ENCODE results near the gene CCDC92. TPM values are rescaled to one million over a fixed set of nuclear protein-coding genes. Genes with fewer than 3 reads are reported as not detected.

Gene CCDC92
- total RNA-seq, 4 donors from 2014 or later = 14.8 to 48.8 (median 21.1) TPM

DNA sequence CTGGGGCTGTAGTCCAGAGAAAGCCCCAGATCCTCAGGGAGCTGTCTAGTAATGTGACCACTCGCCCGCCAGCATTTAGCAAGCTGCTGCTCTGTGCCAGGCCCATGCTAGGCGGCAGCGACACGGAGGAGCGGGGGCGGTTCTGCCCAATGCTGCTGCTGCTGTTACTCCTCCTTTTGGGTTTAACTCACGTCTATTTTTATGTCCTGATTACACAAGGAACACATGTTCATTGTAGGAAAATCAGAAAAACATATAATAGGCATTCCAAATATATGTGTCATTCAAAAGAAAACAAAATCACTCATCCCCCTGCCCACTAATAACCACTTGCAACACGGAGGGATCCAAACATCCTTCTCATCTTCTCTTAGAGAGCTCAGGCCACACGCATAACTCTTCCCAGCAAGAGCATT, 30.4 kb downstream of the CCDC92 start:
- intact Hi-C loops (cut with DNase I; ENCODE audit: low total_unique reads) (no loop called here), in situ Hi-C loops (cut with MboI; ENCODE audit: low pct_ligation_motif_present in 1 of 4, low pct_unique_long_range_greater_than_20kb in 1 of 4, low sequenced_read_pairs in 3 of 4) (no loop called here)
- peaks cover 0 to 12% (median under 1%) of the 10 kb centered on the region in 4 donors for H3K36me3 ChIP-seq
- H3K4me1 ChIP-seq = no peaks in the 10 kb centered on the region
- no peak for DNase-seq
- H3K9me3 ChIP-seq = no peaks in the 10 kb centered on the region
- H3K27ac ChIP-seq = no peak overlapping the region
- TF ChIP-seq, protein P1, sequence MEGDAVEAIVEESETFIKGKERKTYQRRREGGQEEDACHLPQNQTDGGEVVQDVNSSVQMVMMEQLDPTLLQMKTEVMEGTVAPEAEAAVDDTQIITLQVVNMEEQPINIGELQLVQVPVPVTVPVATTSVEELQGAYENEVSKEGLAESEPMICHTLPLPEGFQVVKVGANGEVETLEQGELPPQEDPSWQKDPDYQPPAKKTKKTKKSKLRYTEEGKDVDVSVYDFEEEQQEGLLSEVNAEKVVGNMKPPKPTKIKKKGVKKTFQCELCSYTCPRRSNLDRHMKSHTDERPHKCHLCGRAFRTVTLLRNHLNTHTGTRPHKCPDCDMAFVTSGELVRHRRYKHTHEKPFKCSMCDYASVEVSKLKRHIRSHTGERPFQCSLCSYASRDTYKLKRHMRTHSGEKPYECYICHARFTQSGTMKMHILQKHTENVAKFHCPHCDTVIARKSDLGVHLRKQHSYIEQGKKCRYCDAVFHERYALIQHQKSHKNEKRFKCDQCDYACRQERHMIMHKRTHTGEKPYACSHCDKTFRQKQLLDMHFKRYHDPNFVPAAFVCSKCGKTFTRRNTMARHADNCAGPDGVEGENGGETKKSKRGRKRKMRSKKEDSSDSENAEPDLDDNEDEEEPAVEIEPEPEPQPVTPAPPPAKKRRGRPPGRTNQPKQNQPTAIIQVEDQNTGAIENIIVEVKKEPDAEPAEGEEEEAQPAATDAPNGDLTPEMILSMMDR (IDR thresholded peaks at IDR 0.05) = no peak
- TF ChIP-seq POLR2AphosphoS5 (IDR thresholded peaks at IDR 0.05) = no peak
- TF ChIP-seq EP300 (IDR thresholded peaks at IDR 0.05; ENCODE audit: low read depth) = no peak
- TF ChIP-seq POLR2A (IDR thresholded peaks at IDR 0.05) = no peak
- no peak overlapping the region for H3K4me3 ChIP-seq
- no peaks in the 10 kb centered on the region for H3K27me3 ChIP-seq
- 70 to 94% methylated on average over 2 to 10 of the region's 10 CpGs for WGBS, 2 donors (ENCODE audit: low coverage in 1 of 2)

DNA sequence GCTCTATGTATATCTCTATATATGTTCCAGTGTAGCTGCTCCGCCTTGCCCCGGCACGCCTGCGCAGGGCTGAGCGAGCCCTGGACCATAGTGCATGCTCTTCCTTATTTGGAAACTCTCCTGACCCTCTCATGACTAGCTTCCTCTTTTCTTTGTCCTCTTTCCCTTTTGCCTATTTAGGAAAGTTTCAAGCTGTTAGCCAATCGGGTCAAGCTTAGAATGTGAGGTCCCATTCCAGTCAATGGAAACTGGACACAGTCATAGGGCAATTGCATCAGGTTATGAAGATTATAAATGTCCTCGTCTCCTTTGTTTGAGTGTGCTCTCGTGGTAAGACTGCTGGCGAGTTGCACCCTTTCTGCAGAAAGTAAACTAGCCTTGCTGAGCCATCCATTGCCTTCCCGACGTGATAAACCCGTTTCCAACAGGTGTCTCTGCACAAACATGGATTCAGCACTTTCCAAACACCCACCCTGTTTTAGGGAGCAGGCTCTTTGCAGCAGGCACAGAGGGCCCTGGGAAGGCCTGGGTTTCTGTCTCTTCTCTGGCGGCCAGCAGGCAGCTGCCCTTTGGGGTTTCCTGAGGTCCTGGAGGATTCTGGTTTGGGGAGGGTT, 30.9 kb downstream of the CCDC92 start:
- in situ Hi-C loops (cut with MboI; ENCODE audit: low pct_ligation_motif_present in 1 of 4, low pct_unique_long_range_greater_than_20kb in 1 of 4, low sequenced_read_pairs in 3 of 4) = no loop called here
- intact Hi-C loops (cut with DNase I; ENCODE audit: low total_unique reads) = loop anchor here (1.0 kb wide), 1 partner anchor 26 kb away; no protein-coding TSS in a partner anchor
- Histone ChIP-seq H3K4me1 (no peaks in the 10 kb centered on the region), H3K36me3 (peaks cover 0 to 12% (median 1%) of the 10 kb centered on the region in 4 donors), H3K27ac (no peak overlapping the region), H3K4me3 (no peak overlapping the region), H3K27me3 (no peaks in the 10 kb centered on the region), H3K9me3 (no peaks in the 10 kb centered on the region)
- TF ChIP-seq EP300 (IDR thresholded peaks at IDR 0.05; ENCODE audit: low read depth) = no peak
- TF ChIP-seq, protein P1 (IDR thresholded peaks at IDR 0.05) = no peak
- WGBS, 2 donors (ENCODE audit: low coverage in 1 of 2) = 84 to 91% methylated on average over 9 to 13 of the region's 13 CpGs
- DNase-seq = no peak

DNA sequence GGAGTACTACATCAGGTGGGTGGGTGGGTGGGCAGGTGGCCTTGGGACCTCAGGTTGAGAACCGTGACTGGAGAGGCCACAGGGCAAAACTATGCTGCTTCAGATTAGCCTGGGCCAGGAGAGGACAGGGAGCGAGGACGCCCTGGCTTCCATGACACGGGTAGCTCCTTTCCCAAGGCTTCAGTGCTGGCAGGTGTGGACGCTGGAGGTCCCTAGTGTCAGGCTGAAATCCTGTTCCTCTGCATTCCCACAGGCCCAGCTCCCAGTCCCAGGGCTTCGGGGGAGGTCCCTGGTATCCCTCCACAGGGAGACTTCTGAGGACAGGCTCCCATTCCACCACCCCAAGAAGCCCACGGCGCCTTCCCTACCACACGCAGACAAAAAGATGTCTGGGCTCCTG, 31.6 kb downstream of the CCDC92 start:
- no peak for DNase-seq
- H3K36me3 ChIP-seq = peaks cover 0 to 12% (median 1%) of the 10 kb centered on the region in 4 donors
- TF ChIP-seq POLR2AphosphoS5 (IDR thresholded peaks at IDR 0.05) = no peak
- TF ChIP-seq EP300 (IDR thresholded peaks at IDR 0.05; ENCODE audit: low read depth) = no peak
- TF ChIP-seq, protein P1 (IDR thresholded peaks at IDR 0.05) = no peak
- TF ChIP-seq POLR2A (IDR thresholded peaks at IDR 0.05) = no peak
- no peak overlapping the region for H3K4me3 ChIP-seq
- WGBS, 2 donors (ENCODE audit: low coverage in 1 of 2) = 90% methylated on average over 9 of the region's 9 CpGs; no CpG with 5 or more reads in 1 of the 2 donors
- H3K9me3 ChIP-seq = no peaks in the 10 kb centered on the region
- no peak overlapping the region for H3K27ac ChIP-seq
- H3K4me1 ChIP-seq = no peaks in the 10 kb centered on the region
- in situ Hi-C loops (cut with MboI; ENCODE audit: low pct_ligation_motif_present in 1 of 4, low pct_unique_long_range_greater_than_20kb in 1 of 4, low sequenced_read_pairs in 3 of 4) (no loop called here), intact Hi-C loops (cut with DNase I; ENCODE audit: low total_unique reads) (loop anchor here (1.0 kb wide), 1 partner anchor 26 kb away; no protein-coding TSS in a partner anchor)
- no peaks in the 10 kb centered on the region for H3K27me3 ChIP-seq

DNA sequence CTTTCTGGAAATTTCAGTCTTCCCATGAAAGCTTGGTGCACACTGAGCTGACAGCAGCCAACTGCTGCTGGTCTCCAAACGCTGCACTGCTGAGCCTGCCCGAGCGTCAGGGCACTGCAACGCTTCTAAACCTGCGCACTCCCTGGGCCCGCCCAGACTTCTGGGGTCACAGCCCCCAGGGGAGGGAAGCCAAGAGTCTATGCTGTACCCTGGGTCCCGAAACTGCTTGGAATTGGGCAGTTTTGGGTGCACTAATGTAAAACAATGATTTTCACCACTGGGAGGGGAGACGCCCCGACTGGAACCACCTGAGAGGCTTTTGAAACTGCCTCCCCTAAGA, 32.0 kb downstream of the CCDC92 start:
- no peak overlapping the region for H3K27ac ChIP-seq
- peaks cover 0 to 12% (median 1%) of the 10 kb centered on the region in 4 donors for H3K36me3 ChIP-seq
- WGBS, 2 donors (ENCODE audit: low coverage in 1 of 2) = 96% methylated on average over 9 of the region's 9 CpGs; no CpG with 5 or more reads in 1 of the 2 donors
- no peaks in the 10 kb centered on the region for H3K4me1 ChIP-seq
- H3K27me3 ChIP-seq = no peaks in the 10 kb centered on the region
- H3K4me3 ChIP-seq = no peak overlapping the region
- no peaks in the 10 kb centered on the region for H3K9me3 ChIP-seq
- in situ Hi-C loops (cut with MboI; ENCODE audit: low pct_ligation_motif_present in 1 of 4, low pct_unique_long_range_greater_than_20kb in 1 of 4, low sequenced_read_pairs in 3 of 4) = no loop called here
- no peak for DNase-seq
- intact Hi-C loops (cut with DNase I; ENCODE audit: low total_unique reads) = no loop called here
- TF ChIP-seq POLR2AphosphoS5 (IDR thresholded peaks at IDR 0.05) (no peak), EP300 (IDR thresholded peaks at IDR 0.05; ENCODE audit: low read depth) (no peak), POLR2A (IDR thresholded peaks at IDR 0.05) (no peak)
- TF ChIP-seq, protein P1 (IDR thresholded peaks at IDR 0.05) = no peak
